Measurements from ENCODE around the gene ATP2A2.
A peak's percentile ranks its signal among the peaks of the same experiment; 100 is the strongest.
"Not testable (repeated sequence)": the region's sequence is repeated elsewhere in the genome, so short reads cannot be mapped to it uniquely, and the experiment has no call there.

Gene ATP2A2

DNA sequence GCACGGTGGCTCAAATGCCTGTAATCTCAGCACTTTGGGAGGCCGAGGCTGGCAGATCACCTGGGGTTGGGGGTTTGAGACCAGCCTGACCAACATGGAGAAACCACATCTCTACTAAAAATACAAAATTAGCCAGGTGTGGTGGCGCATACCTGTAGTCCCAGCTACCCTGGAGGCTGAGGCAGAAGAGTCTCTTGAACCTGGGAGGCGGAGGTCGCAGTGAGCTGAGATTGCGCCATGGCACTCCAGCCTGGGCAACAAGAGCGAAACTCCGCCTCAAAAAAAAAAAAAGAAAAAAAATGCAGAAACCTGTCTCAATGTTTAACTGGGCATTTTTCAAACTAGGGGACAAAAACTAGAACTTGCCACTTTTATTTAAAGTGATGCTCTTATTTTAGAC, 59.2 kb downstream of the ATP2A2 start:
- DNase-seq (ENCODE audit: low read depth in 2 of 3, low spot score in 2 of 3), result not testable (repeated sequence)

DNA sequence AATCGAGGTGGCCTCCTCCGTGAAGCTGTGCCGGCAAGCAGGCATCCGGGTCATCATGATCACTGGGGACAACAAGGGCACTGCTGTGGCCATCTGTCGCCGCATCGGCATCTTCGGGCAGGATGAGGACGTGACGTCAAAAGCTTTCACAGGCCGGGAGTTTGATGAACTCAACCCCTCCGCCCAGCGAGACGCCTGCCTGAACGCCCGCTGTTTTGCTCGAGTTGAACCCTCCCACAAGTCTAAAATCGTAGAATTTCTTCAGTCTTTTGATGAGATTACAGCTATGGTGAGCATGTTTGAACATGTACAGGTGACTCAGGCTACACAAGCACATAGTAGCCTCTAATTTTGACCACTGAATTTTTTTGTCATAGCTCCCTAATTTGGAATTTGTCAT, 59.7 kb downstream of the ATP2A2 start:
- DNase-seq (ENCODE audit: low read depth in 2 of 3, low spot score in 2 of 3), result no peak

DNA sequence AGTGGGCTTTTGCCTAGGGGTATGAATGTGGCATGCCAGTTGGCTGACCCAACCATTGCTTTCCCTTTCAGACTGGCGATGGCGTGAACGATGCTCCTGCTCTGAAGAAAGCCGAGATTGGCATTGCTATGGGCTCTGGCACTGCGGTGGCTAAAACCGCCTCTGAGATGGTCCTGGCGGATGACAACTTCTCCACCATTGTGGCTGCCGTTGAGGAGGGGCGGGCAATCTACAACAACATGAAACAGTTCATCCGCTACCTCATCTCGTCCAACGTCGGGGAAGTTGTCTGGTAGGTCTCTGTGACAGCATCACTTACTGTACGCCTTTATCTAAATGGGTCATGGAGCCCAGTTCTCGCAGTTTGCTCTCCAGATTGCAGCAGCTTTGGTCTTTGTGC, 61.1 kb downstream of the ATP2A2 start:
- no peak for DNase-seq (ENCODE audit: low read depth in 2 of 3, low spot score in 2 of 3)

DNA sequence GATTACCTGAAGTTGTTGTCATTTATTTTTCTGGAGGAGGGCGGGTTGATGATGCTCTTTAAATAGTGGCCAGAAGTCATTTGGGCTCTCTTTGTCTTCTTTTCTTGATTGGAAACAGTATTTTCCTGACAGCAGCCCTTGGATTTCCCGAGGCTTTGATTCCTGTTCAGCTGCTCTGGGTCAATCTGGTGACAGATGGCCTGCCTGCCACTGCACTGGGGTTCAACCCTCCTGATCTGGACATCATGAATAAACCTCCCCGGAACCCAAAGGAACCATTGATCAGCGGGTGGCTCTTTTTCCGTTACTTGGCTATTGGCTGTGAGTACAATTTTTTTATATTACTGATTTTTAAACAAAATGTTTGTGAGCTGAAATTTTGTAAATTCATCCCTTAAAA, 62.1 kb downstream of the ATP2A2 start:
- no peak for DNase-seq (ENCODE audit: low read depth in 2 of 3, low spot score in 2 of 3)

DNA sequence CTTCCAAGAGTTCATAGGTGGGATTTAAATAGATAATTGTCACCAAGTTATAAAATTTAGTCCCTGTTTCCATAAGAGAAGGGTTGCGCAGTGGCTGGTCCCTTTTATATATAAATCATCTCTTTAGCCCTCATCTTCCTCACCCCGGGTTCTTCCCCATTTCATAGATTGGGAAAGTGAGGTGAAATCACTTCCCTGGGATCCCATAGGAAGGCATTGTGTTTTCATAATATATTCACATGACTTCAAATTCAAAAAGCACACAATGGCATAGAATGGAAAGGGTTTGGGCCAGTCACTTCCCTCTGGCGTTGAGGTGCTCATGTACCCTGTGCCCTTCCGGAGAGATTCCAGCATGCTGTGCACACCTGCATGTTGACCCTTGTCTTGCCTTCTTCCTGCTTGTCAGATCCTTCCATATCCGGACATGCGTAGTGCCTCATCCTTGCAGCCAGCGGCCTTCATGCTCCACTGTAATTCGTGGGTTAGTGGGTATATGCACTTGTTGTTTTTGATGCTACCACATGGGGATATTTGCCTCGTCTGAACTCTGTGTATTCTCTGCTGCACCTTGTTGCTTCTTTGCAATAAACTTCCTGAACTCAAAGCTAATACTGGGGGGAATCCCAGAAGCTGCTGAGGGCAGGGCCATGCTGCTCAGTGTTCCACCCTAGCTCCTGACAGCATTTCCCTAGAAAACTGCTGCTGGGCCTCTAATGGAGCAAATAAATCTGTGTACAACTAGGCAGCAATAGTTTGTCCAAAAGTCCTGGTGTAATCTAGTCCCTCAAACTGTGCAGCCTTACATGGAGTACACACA, 62.9 kb downstream of the ATP2A2 start:
- no peak for DNase-seq (ENCODE audit: low read depth in 2 of 3, low spot score in 2 of 3)

DNA sequence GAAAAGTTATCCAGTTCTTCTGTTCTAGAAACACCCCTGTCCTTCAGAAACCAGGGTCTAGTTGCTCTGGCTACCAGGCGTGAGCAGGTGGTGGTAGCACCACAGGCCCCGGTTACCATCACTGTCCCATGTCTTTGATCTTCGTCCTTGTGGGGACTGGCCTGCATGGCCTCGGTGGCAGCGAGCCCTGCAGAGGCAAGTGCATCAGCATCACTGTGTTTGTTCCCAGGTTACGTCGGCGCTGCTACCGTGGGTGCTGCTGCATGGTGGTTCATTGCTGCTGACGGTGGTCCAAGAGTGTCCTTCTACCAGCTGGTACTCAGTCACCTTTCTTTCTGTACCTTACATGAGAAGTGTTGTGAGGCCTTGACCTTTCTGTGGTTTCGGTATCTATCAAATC, 63.6 kb downstream of the ATP2A2 start:
- no peak for DNase-seq (ENCODE audit: low read depth in 2 of 3, low spot score in 2 of 3)

DNA sequence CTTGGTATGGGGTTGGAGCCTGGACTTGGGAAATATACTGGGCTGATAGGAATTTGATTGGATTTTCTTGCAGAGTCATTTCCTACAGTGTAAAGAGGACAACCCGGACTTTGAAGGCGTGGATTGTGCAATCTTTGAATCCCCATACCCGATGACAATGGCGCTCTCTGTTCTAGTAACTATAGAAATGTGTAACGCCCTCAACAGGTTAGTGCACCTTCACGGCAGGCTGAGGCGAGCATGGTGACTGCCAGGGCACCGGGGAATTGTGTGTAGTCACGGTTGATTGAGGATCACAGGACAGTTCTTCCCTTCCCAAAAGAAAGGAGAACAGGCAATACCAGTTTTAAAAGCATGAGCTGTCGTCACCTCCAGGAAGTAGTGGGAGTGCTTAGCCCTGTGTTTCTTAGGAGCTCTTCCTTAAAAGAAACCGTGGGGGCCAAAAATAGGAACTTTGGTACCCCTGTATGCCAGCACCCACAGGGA, 64.2 kb downstream of the ATP2A2 start:
- DNase-seq (ENCODE audit: low read depth in 2 of 3, low spot score in 2 of 3), result no peak

DNA sequence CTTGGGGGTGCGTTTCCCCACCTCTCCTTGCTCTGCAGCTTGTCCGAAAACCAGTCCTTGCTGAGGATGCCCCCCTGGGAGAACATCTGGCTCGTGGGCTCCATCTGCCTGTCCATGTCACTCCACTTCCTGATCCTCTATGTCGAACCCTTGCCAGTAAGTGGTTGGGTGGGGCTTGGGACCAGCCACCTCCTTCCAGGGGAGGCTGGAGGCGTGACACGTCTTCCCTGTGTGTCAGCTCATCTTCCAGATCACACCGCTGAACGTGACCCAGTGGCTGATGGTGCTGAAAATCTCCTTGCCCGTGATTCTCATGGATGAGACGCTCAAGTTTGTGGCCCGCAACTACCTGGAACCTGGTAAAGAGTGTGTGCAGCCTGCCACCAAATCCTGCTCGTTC, 64.9 kb downstream of the ATP2A2 start:
- DNase-seq (ENCODE audit: low read depth in 2 of 3, low spot score in 2 of 3), result no peak

DNA sequence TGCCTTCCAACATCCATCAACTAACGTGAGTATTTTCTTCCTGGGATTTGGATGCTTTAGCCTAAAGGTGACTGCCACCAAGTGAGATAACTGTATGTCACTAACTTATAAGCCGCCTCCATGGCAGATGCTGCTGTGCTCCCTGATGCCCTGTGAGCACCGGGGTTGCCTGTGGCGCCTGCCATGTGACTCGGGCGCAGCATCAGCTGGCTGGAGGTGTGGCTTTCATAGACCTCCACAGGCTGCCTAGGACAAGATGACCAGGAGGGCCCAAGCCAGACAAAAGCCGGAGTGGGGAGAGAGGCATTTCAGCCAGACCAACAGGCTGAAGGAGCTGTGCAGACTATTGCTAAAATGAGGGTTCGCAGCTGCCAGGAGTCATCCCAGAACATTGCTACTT, 66.7 kb downstream of the ATP2A2 start:
- no peak for DNase-seq (ENCODE audit: low read depth in 2 of 3, low spot score in 2 of 3)

DNA sequence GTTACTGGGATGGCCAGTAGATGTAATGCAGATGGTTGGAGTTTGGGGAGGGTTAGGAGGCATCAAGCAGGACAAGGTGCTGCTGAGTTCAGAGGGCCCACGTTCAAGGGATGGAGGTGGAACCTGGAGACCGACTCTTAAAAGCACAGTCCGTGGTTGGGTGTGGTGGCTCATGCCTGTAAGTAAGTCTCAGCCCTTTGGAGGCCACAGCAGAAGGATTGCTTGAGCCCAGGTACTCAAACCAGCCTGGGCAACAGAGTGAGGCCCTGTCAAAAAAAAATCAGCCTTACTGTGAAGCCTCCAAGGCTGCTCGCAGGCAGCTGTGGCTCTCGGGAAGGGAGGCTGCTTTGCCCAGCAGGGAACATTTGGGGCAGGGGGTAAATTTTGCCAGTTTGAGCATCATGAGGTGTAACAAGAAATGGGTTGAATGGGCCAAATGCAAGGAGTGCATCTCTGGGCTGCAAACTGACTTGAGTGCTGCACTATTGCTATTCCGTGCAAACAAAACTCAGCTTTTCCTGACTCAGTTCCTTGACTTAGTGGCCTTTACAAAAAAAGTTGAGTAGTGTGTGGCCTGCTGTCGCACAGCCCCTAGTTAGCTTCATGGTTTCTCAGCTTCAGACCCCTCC, 67.5 kb downstream of the ATP2A2 start:
- no peak for DNase-seq (ENCODE audit: low read depth in 2 of 3, low spot score in 2 of 3)

DNA sequence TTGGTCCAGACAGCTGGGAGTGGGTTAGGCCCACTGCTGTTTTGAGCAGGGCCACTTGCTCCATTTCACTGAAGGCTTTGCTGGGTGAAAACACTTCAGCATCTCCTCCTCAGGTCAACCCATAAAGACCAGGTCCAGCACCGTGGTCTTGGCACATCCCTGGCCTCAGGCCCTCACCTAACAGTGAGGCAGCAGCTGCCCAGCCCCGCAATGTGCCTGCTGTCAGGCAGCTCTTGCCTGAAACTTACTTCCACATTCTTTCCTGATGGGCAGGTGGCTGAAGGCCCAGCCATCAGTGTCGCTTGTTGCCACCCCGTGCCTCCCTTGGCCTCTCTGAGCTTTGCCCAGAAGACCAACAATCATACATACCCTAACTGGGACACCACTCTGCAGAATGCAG, 68.0 kb downstream of the ATP2A2 start:
- no peak for DNase-seq (ENCODE audit: low read depth in 2 of 3, low spot score in 2 of 3)

DNA sequence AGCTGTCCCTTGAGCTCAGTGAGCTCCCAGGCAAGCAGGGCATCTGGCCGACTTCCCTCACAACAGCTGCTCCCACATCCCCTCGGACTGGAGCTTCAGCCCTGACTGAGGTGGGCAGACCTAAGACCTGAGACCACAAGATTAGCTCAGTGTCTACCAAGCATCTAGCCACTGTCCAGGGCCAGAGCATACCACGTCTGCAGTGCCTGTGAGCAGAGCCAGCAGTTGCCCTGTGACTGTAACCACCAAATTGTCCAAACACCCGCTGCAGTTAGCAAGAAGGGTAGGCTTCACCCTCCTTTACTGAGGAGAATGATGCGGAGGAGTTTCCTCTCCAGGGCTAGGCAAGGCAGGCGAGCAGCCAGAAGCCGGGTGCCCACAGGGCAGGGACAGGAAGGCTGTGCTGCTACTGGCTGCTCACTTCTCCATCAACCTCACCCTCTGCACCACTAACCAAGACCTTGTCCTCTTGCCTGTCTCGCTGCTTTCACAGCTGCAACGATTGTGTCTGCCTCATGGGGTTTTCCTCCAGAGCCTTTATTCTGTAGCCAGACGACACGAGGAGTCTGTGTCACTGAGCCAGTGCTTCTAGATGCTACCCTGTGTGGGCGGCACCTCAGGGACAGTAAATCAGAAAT, 68.6 kb downstream of the ATP2A2 start:
- DNase-seq (ENCODE audit: low read depth in 2 of 3, low spot score in 2 of 3), result peak in 1 of 3 experiments; percentile 10

DNA sequence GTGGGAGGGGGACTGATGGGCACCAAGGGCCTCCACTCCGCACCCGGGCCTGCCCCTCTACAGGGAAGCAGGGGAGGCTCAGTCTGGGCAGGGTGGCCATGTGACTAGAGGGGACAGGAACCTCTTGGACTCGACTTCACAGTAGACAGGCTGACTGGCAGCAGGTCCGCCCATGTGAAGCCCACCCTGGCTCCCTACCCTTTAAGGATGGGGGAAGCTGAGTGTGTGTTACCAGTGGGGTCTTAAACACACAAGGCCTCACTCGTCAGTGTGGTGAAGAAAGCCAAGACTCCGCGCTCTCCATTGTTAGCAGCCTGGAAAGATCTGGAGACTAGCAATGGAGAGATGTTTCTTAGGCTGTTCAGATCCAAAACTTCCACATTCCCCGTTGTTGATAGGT, 70.1 kb downstream of the ATP2A2 start:
- no peak for DNase-seq (ENCODE audit: low read depth in 2 of 3, low spot score in 2 of 3)

DNA sequence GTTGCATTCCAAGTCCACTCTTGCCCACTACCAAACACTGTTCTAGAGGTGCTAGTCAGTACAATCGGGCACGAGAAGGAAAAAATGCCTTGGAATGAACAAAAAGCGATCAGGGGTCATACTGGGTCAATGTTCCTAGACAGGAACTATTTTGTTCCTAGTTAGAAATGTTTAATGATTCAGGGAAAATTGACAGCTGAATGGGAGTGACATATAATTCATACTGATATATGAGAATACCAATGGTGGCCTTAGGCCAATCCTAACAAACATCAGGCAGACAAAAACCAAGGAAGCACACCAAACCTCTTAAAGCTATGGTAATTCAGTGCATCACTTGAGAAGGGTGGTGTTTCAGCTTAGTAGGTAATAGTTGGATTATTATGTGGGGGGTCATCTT, 71.4 kb downstream of the ATP2A2 start:
- no peak for DNase-seq (ENCODE audit: low read depth in 2 of 3, low spot score in 2 of 3)

DNA sequence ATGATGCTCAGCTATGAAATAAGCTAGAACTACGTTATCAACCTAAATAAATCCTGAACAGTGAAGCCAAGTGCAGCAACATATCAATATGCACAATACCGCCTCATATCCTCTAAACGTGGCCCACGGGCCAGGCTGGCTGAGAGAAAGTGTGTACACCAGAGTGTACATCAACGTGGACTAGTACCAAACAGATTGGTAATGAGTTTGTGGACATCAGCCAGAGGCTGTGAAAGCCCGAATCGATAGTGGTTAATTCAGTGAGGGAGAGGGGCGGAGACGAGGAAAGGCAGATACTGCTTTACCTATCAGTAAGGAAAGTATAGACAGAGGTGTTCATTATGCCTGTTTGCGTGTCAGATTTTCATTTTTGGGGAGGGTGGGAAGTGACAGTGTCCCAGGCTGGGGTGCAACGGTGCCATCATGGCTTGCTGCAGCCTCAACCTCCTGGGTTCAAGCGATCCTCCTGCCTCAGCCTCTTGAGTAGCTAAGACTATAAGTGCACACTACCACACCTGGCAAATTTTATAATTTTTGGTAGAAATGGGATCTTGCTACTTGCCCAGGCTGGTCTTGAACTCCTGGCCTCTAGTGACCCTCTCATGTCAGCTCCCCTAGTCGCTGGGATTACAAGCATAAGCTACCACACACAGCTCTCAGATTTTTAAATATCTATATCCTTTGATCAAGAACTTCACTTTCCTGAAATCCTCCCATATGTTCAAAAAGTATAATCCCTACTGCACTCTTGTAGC, 72.3 kb downstream of the ATP2A2 start:
- DNase-seq (ENCODE audit: low read depth in 2 of 3, low spot score in 2 of 3), result no peak

DNA sequence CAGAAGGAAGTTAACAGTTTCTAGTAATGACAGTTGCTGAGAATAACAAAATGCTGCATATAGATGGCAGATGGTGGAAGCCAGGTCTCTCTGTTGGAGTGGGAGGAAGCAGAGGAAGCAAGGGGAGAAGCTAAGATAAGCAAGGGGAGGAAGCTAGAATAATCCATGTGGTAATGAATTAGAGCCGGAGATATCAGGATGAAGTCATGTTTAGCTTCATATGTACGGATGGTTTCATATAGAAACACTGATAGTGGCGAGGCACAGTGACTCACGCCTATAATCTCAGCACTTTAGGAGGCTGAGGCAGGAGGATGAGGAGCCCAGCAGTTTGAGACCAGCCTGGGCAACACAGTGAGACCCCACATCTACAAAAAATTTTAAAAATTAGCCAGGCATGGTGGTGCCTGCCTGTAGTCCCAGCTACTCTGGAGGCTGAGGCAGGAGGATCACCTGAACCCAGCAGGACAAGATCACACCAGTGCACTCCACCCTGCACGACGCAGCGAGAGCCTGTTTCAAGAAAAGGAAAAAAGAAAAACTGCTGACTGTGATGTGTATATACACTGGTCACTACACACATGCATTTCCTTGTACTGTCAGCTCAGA, 73.2 kb downstream of the ATP2A2 start:
- DNase-seq (ENCODE audit: low read depth in 2 of 3, low spot score in 2 of 3), result no peak

DNA sequence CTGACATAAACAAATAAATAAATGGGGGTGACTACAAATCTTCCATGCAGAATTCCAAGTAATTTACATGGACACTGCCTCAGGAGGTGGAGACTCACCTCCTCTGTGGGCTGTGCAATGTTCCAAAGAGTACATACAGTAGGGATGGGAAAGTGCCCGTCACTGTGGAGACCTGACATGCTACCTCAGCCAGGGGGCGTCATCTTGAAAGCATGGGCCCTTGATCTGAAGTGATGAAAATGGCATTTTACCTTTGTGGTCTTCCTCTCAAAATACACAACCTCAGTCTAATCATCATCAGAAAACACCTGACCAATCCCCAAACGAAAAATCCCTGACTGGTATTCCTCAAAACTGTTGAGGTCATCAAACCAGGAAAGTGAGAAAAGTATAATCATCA, 74.0 kb downstream of the ATP2A2 start:
- no peak for DNase-seq (ENCODE audit: low read depth in 2 of 3, low spot score in 2 of 3)

DNA sequence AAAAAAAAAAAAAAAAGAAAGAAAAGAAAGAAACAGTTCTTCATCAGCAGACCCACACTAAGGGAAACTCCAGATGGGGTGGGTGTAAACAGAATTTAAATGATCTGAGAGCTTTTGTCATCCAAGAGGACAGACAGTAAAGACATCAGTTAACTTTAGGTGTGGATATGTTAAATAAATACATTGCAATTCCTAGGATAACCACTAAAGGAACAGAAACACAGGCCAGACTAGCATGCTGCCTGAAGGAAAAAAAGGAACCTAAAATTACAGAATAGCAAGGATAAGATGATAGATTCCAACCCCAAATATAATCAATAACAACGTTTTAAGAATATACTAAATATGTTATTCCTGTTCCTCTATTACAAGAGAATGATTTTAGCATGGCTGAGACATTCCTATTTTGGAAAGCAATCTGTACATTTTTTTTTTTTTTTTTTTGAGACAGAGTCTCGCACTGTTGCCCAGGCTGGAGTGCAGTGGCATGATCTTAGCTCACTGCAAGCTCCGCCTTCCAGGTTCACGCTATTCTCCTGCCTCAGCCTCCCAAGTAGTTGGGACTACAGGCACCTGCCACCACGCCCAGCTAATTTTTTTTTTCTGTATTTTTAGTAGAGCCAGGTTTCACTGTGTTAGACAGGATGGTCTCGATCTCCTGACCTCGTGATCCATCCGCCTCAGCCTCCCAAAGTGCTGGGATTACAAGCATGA, 77.5 kb downstream of the ATP2A2 start:
- DNase-seq (ENCODE audit: low read depth in 2 of 3, low spot score in 2 of 3), result not testable (repeated sequence)

DNA sequence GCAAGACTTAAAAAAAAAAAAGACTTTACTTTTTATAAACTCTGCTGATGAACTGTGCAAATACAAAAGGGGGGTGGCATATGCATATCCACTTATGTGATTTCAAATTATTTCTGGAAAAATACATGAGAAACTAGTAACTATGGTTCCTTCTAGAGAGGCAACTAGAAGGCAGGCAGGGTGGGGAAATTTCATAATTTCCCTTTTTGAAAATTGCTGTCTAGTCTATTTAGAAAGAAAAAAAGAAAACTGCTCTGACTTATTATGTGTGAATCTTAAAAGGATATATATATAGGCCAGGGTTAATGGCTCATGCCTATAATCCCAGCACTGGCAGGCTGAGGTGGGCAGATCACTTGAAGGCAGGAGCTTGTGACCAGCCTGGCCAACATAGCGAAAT, 80.2 kb downstream of the ATP2A2 start:
- no peak for DNase-seq (ENCODE audit: low read depth in 2 of 3, low spot score in 2 of 3)

DNA sequence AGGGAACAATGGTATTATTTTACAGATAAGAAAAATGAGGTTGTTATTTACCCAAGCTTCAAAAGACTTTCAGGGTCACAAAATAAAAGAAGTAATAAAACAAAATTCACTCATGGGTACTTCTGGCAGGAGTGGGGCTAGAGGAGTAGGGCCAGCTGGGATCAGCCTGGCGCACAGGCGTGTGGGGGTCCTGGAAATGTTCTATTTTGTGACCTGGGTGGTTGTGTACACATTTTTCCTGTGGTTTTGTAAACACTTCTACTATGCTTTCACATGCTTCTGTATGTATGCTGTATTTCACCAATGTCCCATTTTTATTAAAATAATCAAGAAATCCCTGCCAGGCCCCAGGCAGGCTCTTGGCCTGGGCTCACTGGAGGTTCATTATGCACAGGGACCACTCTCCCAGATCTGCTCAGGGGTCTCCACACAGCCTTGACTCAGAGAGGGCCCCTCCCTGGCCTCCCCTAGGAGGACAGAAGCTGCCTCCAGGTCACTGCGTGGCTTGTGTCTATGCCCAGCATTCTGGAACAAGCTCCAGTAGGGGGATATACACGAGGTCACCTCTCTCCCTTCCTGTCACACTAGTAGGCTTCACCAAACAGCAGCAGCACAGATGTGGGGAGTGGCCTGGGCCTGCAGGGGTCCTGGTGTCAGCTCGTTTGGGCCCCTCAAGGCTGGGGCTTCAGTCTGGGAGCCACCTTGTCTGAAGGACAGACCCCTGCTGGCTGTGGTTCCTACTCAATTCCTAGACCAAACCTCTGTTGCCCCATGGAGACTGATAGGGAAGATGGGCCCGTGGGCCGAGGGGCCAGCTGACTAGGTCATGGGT, 84.7 kb downstream of the ATP2A2 start:
- DNase-seq (ENCODE audit: low read depth in 2 of 3, low spot score in 2 of 3), result no peak

Measured in activated CD8-positive, alpha-beta memory T cell treated with anti-CD3 and anti-CD28 coated beads for 48 hours (primary cell).